NCI-H1092 treated with DMSO at 0.1 percent for 48 hours (cell line): ENCODE results near the gene D2HGDH.

Experiments used
- DNase-seq: peaks from one replicate; lab custom pipeline; 2025; lab: John Stamatoyannopoulos, UW

Gene D2HGDH

DNA sequence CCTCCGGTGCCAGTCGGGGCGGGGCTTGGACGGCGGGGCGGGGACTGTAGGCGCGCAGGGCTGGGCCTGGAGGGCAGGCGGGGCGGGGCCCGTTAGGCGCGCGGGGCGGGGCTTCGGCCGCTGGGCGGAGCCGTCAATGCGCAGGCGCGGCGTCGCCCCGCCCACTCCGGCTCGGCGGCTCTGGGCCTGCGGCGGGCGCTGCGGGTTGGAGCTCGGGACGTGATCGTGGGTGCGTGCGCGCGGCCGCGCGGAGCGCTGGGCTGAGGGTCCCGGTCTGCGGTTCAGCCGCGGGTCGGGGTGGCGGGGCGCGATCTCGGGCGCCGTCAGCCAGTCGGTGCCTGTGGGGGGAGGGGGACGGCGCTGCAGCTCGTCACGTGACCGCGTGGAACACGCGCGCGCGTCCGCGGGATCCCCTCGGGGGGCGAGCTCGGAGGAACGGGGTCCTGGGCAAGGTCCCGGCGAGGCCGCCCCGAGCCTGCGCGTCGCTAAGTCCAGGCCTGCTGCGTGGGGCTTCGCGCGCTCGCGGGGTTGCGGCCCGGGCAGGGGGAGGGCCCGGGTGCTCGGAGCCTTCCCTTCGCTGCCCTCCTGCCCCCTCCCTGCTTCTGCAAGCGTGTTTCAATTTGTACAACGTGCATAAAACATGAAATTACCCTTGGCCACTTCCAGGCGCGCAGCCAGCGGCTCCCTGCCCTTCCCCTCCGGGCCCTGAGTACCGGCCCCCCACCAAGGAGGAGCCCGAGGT, at the start of gene D2HGDH:
D2HGDH (plus strand) TSS at position 164 of the 742 bp plus-strand sequence. CDS start 595 bp downstream, outside the sequence.
- DNase-seq = peak; percentile 61

DNA sequence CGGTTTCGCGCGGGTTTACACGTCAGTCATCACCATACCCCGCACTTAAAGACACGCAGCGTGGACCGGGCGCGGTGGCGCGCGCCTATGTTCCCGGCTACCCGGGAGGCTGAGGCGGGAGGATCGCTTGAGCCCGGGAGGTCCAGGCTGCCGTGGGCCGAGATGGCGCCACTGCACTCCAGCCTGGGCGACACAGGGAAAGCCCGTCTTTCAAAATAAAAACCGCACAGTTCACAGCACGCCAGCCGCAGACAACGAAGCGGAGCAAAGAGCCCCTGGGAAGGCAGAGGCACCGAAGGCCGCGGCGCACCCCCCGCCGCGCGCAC, 48.1 kb upstream of the D2HGDH start:
- no peak for DNase-seq

DNA sequence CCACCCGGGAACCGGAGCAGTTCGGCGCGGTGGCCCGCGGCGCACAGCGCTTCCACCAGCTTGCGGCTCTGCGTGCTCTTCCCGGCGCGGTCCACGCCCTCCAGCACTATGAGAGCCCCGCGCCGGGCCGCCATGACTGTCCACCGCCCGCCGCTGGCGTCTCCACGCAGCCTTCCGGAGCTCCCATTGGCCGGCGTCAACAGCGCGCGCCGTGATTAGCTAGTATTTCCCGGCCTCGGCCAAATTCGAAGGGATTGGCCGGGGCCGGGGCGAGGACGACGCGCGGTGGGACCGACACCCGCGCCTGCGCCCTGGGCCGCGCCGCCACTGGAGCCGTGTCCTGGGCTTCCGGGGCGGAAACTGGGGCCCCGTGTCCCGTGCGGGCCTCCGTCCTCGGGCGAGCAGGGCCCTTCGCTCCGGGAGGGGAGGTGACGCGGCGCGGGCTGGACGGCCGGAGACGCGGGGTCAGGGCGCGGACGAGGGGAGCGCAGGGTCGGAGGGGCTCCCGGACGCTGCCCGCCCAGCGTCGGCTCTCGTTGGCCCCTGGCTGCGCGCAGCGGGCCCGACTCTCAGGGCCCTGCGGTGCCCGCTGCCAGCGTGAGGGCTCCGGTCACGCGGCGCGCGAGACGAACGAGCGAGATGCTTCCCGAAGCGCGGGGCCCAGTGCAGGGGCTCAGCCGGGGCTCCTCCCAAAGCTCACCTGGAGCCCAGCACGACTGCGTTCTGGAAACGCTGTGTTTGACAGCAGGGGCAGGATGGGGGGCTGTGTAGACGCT, 47.6 kb upstream of the D2HGDH start, which contains the start of gene DTYMK:
DTYMK (minus strand) TSS at position 166 of the 776 bp plus-strand sequence; CDS start at position 134, 32 bp downstream.
- peak; percentile 91 for DNase-seq

DNA sequence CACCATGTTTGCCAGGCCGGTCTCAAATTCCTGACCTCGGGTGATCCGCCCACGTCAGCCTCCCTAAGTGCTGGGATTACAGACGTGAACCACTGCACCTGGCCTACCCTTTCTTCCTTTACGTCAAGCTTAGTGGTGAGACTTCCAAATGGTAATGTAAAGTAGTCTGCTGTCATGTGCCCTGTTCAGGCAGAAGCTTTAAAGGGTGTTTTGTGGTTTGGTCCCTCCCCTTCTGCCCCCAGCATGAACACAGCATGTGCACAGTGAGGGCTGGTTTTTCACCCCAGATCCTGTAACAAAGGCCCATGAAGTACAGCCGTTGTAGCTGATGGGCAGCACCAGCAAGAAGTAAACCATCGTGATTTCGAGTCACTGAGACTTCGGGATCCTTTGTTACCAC, 45.1 kb upstream of the D2HGDH start:
- no peak for DNase-seq

DNA sequence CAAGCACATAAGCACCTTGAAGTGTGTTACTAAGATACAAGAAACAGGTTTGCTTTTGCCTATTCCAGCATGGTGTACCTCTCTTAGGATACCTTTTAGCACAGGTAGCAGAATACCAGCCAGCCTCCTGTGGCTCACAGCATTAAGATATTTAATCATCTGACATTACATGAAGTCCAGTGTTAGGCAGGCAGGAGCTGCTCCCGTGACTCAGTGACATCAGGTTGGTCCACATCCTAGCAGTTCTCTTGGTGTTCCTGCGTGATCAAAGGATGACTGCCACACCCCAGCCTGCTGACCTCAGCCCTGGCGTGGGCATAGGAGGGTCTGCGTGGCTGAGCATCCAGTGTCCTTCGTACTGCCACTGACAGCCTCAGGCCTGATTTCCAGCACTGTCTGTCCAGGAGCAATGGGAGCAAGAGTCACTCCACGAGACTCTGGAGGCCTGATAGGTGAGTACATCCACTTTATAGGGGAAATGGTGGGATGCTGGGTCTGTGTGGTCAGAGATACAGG, 44.2 kb upstream of the D2HGDH start:
- DNase-seq = no peak

DNA sequence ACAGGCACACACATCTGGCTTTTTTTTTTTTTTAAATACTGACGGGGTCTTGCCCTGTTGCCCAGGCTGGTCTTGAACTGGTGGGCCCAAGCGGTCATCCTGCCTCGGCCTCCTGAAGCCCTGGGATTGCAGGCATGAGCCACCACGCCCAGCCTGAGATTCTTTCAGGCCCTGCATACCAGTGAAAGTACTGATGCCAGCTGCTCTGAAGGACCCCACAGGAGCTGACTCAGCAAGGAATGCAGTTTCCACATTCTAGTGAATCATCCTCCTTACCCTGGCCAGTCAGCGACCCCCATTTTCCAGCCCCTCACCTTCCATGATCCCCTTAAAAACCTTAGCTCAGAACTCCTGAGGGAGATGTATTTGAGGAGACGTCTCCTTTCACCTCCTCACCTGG, 42.0 kb upstream of the D2HGDH start:
- DNase-seq = no peak

DNA sequence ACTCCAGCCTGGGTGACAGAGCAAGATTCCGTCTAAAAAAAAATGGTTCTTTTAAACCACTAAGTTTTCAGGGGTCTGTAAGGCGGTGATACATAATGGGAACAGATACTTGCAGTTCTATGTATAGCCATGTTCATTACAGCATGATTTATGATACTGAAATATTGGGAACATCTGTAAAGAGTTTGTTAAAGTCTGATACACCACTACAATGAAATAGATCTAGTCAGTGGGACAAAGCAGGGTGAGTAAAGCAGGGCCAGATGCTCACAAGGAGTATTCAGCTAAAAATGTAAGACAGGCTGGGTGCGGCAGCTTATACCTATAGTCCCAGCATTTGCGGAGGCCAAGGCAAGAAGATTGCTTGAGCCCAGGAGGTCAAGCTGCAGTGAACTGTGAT, 38.8 kb upstream of the D2HGDH start:
- no peak for DNase-seq

DNA sequence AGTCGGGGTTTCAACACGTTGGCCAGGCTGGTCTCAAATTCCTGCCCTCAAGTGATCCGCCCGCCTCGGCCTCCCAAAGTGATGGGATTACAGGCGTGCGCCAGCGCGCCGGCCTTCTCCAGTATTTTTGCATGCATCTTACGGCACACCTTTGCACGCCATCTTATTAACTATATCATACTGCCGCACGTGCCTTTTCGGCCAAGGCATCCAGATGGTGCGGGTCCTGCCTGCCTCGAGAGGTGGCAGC, 33.4 kb upstream of the D2HGDH start:
- DNase-seq = no peak

DNA sequence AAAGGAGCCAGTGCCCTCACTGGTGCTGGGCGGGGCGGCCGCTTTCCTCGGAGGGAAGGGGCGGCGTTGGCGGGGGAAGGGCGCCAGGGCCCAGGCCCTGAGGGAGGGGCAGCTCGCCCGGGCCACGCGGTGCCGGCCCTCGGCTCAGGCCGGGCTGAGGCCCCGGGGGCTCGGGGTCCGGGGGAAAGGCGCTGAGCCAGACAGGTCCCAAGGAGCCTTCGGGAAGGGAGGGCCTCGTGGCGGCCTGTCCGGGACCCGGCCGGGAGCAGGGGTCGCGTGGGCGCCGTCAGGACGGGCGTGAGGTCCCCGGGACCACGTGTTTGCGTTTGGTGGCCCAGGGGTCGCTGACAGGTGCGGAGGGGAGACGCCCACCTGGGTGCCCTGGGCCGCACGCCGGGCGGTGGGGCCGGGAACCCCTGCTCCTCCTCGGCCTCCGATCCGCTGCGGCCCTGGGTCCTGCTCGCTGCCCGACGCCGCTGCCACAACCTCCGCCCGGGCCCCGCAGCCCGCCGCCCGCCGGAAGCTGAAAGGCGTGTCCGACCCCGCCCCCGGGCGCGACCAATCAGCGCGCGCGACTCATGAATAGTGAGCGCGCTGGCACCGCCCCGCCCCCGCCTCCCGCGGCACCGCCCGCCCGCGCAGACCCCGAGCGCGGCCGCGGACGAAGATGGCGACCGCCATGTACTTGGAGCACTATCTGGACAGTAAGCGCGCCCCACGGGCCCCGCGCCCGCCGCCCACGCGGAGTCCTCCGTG, 32.9 kb upstream of the D2HGDH start, which contains the start of gene ING5:
ING5 (plus strand) TSS at position 641 of the 756 bp plus-strand sequence; CDS start at position 668, 27 bp downstream.
- DNase-seq = peak; percentile 77

DNA sequence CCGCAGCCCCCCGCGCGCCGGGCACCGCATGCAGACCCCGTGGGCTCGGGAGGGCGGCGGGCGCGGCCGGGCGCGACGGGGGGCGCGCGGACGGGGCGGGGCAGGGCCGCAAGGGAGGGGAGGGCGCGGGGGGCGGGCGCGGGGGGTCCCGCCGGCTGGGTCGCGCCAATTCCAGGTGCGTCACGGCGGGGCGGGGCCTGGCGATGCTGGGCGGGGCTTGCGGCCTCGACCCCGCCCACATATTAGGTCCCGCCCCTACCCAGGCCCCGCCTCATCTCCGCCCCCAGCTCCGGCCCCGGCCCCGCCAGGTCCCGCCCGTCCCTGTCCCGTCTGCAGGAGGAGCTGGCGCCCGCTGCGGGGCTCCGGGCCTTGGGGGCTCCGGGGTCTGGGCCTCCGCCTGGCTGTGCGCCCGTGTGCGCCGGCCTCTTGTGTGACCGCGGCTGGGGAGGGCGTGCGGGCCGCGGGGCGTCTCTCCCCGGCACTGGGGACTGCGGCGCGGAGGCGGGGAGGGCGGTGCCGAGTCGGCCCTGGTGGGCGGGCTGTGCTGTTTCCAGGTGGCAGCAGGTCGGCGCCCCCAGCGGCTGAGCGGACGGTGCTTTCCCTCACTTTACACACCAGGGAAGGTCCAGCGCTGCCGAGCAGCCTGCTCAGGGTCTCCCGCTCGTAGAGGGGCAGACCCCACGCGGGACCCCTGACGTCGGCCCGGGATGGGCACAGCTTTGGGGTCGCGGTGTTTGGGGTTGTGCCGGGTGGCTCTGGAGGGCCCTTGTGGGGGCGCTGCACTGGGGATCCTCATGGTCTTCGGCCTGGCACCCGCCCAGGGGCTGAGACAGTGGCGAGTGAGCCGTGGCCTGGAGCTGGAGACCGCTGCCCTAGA, 32.0 kb upstream of the D2HGDH start:
- DNase-seq = peak; percentile 73

DNA sequence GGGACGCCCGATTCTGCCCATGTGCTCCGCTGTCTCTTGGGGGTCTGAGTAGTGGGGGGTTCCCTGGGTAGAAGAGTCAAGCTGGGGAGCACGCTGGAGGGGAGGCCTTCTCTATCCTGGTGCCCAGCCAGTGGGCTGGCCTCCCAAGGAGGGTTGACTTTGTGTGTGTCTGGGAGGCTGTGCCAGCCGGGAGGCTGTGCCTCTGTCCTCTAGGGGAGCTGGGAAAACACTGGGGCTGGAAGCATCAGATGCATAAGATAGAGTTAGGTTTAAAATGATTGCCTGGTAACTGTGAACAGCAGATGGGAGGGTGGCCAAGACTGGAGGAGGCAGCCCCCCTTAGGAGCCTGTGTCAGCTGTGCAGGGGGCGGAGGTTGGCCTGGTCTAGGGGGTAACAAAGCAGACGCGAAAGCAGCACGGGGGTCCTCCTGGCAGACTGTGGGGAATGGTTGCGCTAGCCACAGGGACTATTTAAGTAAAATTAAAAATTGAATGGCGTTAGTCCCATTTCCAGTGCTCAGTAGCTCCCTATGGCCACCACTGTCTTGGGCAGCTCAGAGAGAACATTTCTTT, 31.3 kb upstream of the D2HGDH start:
- DNase-seq = no peak

DNA sequence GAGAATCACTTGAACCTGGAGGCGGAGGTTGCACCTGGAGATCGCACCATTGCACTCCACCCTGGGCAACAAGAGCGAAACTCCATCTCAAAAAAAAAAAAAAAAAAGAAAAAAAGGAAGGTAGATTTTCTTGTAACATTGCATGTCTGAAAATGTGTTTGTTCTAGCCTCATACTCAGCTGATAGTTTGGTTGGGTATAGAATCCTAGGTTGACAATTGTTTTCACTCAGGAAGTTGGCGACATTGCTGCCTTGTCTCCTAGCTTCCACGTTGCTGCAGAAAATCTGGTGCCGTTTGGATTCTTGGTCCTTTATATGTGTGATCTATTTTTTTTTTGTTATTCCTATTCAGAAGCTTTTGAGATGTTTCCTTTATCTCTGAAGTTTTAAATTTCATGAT, 27.9 kb upstream of the D2HGDH start:
- DNase-seq = no peak

DNA sequence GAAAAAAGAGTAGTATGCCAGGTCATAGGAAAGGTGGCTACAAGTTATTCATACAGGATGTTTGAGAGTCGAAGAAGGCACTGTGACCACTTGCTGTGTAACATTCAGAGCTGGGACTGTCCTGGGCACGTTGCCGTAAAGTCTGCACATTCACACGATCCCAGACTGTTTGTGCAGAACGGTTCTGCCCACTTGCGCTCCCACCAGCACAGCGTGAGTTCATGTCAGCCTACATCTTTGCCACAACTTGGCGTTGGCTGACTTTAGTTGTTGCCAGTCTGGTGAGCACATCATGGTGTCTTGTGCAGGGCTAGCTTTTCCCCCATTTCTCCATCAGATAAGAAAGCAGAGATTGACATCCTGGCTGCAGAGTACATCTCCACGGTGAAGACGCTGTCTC, 25.6 kb upstream of the D2HGDH start:
- no peak for DNase-seq

DNA sequence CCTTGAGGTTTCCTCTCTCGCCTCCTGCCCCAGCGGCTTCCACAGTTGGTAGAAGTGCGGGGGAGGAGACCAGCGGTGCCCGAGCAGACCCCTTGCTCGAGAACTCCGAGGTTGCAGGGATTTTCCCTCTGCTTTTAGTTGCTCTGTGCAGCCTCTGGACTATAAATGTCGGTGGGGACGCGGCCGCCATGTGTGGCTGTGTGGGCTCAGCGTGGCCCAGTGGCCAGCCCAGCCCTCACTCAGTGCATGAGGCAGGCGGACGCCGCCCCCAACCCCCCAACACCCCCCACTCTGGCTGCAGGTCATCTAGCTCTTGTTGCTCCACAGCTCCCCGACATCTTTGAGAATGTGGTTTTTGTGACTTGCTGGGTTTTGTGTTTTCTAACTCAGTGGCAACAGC, 15.3 kb upstream of the D2HGDH start:
- no peak for DNase-seq

DNA sequence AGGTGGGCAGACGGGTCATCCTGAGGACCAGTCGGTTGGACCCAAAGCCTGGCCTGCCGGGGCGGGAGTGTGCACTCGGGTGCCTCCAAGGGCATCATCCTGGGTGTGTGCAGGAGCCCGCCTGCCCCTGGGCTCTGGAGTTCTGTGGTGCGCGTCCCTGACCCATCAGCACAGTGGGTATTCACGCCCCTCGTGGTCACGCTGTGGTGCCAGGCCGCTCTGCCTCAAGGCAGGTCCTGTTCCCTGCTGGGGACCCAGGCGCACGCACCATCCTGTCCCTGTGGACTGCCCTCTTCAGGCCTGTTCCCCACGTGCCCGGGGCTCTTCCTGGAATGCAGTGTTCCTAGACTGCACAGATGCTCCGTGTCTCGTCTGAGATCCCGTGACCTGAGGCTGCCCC, 14.3 kb upstream of the D2HGDH start:
- no peak for DNase-seq

DNA sequence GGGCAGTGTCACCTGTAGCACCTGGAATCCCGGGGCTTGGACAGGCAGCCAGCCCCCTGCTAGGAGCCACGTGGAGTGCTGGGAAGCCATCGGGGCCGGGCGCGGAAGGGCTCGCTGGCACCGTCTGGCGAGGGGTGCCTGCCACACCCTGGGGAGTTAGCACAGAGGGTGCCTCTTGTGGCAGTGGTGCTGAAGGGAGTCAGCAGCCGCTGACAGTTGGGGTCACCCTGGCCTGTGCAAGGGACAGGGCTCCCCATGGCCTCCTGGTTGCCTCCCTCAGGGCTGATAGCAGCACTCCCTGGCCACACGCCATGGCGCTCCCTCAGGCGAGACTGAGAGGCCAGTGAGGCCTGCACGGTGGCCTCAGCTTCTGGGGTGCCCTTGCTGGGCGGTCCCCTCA, 13.9 kb upstream of the D2HGDH start:
- no peak for DNase-seq

DNA sequence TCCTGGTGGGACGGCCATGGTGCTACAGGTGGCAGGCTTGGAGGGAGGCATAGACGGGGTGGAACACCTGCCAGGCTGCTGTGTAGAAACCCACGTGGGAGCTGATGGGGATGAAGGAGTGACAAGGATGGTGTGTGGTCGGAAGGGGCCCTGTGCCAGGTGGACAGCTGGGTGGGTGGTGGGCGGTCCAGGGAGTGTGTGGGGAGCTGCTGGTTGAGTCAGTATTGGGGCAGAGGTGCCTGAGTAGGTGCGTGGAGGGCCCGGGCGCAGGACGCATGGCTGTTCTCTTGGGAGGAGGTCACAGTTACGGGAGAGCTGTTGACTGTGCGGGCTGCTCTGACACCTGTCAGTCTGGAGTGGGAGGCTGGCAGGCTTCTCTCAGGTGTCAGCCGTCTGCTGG, 12.6 kb upstream of the D2HGDH start:
- DNase-seq = no peak

DNA sequence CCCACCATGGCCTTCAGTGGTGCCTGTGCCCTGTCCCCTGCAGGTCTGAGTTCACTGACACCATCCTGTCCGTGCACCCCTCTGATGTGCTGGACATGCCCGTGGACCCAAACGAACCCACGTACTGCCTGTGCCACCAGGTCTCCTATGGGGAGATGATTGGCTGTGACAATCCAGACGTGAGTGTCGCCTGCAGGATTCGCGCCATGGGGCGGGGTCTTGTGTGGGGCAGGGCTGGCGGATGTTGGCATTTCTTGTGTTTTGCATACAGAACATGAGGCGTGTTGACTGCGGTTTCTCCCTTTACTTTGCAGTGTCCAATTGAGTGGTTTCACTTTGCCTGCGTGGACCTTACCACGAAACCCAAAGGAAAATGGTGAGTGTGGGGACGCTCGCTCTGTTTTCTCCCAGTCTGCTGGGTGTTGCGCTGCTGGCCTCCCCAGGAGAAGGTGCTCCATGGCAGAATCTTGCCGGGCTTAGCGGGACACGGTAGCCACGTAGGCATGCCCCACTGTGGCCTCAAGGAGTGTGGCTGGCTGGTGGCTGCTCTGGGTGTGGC, 11.5 kb upstream of the D2HGDH start:
- no peak for DNase-seq

DNA sequence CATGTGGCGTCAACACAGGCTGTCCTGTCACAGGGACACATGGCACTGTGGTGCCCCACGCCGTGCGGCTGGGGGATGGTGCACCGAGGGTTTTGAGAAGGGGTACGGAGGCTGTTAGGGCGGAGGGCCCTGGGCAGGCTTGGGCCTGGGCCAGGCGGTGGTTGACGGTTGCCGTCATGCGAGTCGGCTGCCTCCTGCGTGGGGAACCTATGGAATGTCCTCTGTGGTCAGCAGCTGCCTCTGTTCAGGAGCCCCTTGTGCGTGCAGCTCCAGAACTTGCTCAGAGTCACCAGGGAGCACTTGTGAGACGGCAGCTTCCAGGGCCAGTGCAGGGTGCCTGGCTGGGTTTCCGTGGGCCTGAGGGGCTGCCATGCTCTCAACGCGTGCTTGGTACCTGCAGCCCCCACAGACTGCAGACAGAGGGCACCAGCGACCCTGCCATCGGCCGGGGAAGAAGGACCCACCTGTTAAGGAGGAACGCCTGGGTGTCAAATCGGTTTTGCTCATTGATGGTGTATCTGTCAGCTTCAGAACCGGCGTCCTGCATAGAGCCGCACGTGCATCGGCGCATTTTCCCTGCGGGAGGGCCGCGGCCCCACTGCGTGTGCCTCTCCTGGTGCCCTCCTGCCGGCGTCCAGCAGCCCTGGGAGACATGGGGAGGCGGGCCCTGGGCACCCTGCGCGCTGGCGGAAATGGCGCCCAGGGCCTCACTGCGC, 10.0 kb upstream of the D2HGDH start:
- DNase-seq = no peak
